Stimulated activated memory B cell treated with anti-CD40 and anti-IgM and Interleukin-4, amounts not matched to agents 10 μg/mL and 1 μg/mL and 100 μg/mL, for 72 hours (primary cell): ENCODE results near the gene OR1L6.
A peak's percentile ranks its signal among the peaks of the same experiment; 100 is the strongest.

Experiments
- ATAC-seq: fragments of 150-1000 bp; cut with Tn5 transposase; 2 replicates; pipeline ENCODE4 v1.10.0; 2021
- H3K27ac Mint-ChIP-seq: one replicate; pipeline ENCODE4 v1.8.0; 2022; ENCODE audit warnings: mild to moderate bottlenecking, mixed read lengths
- H3K27me3 Mint-ChIP-seq: one replicate; pipeline ENCODE4 v1.8.0; 2022; ENCODE audit warnings: mixed read lengths
- H3K36me3 Mint-ChIP-seq: one replicate; pipeline ENCODE4 v1.8.0; 2022; ENCODE audit warnings: mixed read lengths
- H3K4me1 Mint-ChIP-seq: one replicate; pipeline ENCODE4 v1.8.0; 2022; ENCODE audit warnings: mixed read lengths
- H3K4me3 Mint-ChIP-seq: one replicate; pipeline ENCODE4 v1.8.0; 2022; ENCODE audit warnings: mild to moderate bottlenecking, moderate library complexity, mixed read lengths
- H3K9me3 Mint-ChIP-seq: one replicate; pipeline ENCODE4 v1.8.0; 2022; ENCODE audit warnings: mixed read lengths

OR1L6 gene

DNA sequence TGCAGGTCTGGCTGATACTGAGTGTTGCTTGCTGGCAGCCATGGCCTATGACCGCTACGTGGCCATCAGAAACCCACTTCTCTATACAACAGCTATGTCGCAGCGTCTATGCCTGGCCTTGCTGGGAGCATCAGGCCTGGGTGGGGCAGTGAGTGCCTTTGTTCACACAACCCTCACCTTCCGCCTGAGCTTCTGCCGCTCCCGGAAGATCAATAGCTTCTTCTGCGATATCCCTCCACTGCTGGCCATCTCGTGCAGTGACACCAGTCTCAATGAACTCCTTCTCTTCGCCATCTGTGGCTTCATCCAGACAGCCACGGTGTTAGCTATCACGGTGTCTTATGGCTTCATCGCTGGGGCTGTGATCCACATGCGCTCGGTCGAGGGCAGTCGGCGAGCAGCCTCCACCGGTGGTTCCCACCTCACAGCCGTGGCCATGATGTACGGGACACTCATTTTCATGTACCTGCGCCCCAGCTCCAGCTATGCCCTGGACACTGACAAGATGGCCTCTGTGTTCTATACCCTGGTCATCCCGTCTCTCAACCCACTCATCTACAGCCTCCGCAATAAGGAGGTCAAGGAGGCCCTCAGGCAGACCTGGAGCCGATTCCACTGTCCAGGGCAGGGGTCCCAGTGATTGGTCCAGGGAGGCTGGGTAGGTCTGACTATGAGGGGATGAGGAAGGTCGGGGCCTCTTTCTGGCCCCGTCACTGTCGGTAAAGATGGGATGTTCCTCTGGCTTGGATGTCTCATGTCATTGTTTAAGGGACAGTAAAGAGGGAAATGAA is 47.3 kb downstream of the OR1L6 start:
- ATAC-seq, result no peak
- Mint-ChIP-seq H3K27me3 (no peaks in the 10 kb centered on the region), H3K36me3 (peaks cover 9% of the 10 kb centered on the region), H3K4me1 (no peaks in the 10 kb centered on the region), H3K27ac (no peak overlapping the region), H3K4me3 (no peak overlapping the region), H3K9me3 (no peaks in the 10 kb centered on the region)

DNA sequence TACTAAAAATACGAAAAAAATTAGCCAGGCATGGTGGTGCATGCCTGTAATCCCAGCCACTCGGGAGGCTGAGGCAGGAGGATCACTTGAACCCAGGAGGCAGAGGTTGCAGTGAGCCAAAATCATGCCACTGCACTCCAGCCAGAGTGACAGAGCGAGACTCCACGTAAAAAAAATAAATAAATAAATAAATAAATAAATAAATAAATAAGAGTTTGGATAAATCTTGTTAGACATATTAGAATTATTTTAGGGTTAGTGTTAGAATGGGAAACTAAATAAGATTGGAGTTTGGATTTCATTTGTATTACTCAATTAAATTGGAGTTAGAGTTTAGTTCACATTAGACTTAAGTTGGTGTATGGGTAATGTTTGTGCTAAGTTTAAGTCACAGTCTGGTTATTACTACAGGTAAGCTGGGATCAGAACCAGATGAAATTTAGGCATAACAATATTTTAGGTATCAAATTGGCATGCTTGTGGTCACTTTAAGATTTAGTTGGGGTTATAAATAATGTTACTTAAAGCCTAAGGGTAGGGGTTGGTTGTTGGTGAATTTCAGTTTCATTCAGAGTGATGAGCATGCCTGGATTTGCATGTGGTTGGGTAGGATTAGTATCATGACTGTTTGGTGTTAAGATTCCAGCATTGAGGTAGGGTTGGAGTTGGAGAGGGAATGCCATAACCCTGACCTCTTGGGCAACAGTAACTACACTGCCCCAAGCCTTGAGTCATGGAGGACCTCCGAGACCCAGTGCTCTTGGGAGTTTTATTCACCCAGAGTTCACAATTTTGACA is 50.0 kb downstream of the OR1L6 start:
- Mint-ChIP-seq H3K4me1 (no peaks in the 10 kb centered on the region), H3K27me3 (no peaks in the 10 kb centered on the region), H3K9me3 (no peaks in the 10 kb centered on the region), H3K4me3 (no peak overlapping the region), H3K36me3 (peaks cover 9% of the 10 kb centered on the region), H3K27ac (no peak overlapping the region)
- no peak for ATAC-seq

DNA sequence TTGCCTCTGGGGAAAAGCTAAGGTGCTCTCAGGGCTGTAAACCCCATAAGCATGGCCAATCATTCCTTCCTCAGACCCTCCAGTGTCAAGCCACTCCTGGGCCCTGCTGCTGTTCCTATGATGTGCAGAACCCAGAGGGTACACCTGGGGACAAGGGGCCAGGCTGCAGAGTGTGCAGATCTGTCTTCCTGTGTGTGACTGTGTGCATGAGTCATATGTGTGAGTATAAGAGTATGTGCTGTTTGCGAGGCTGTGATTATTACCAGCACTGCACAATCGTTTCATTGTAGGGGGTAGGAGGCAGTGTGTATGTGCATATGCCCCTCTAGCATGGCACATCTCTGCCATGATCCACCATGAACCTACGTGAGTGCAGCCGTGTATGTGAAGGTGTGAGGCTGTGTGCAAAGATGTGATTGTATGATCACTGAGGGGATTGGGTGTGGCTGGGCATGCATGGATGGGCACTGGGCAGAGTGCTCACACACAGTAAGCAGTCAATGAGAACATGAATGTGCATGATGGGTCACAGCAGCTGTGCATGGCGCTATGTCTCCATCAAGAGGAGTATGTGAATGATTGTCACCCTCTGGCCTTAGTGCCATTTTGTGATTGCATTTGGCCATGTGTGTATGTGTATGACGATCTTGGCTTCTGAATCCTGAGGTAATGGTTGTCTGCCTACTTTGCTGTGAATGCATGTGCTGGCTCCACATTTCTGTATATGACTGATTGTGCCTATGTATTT is 55.4 kb downstream of the OR1L6 start:
- no peak overlapping the region for H3K4me3 Mint-ChIP-seq
- H3K36me3 Mint-ChIP-seq, result peaks cover 15% of the 10 kb centered on the region
- H3K9me3 Mint-ChIP-seq, result no peaks in the 10 kb centered on the region
- ATAC-seq, result peak; percentile 27
- no peaks in the 10 kb centered on the region for H3K27me3 Mint-ChIP-seq
- peaks cover 5% of the 10 kb centered on the region for H3K4me1 Mint-ChIP-seq
- H3K27ac Mint-ChIP-seq, result no peak overlapping the region
